PFSK-1 (cell line): ENCODE results near the gene ZEB2.
A peak's percentile ranks its signal among the peaks of the same experiment; 100 is the strongest.

Source experiments
- FOXP2 ChIP-seq: optimal IDR thresholded peaks from 2 replicates; pipeline ENCODE3; 2011; ENCODE audit warnings: borderline replicate concordance, control low read depth, inconsistent platforms; ENCODE audit not compliant: insufficient read depth; ENCODE audit errors: extremely low read length, extremely low read depth
- POLR2AphosphoS5 ChIP-seq: IDR thresholded peaks from 2 replicates; pipeline ENCODE4 v1.6.1; 2012; ENCODE audit warnings: low read depth, mild to moderate bottlenecking, control low read depth, low read length, moderate library complexity
- SIN3A ChIP-seq: IDR thresholded peaks from 2 replicates; pipeline ENCODE4 v1.6.1; 2012; ENCODE audit warnings: mild to moderate bottlenecking, low read length, moderate library complexity, borderline replicate concordance; ENCODE audit not compliant: insufficient read depth
- TAF1 ChIP-seq: IDR thresholded peaks from 2 replicates; pipeline ENCODE4 v1.6.1; 2012; ENCODE audit warnings: low read length, control low read depth, borderline replicate concordance; ENCODE audit not compliant: insufficient read depth
- TF ChIP-seq, protein P1 (sequence below), 2 experiments: IDR thresholded peaks; 2 replicates each; pipeline versions ENCODE4 v1.6.1 to v1.8.0; 2011 to 2012; ENCODE audit warnings: low read depth in 2 of 2, low read length in 2 of 2, control low read depth in 1 of 2, inconsistent platforms in 1 of 2, mild to moderate bottlenecking in 1 of 2, moderate library complexity in 1 of 2; ENCODE audit not compliant: insufficient read depth in 1 of 2

ZEB2 gene

DNA sequence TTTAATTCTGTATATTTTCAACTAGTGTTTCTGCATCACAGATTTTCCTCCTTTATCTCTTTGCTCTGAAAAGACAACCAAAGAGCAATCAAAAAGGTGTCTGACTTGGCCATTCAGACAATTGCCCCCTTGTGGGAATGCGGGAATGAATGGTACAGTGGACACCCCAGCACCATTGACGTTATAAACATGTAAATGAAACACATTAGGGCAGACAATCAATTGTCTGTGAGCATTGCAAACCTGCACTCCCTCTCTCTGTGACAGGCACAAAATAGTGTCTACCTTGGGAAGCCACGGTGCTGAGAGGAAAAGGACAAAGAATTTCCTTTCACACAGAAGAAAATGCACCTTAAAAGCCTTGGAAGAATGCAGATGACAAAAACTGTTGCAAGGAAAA lies 8.0 kb downstream of the ZEB2 start:
- TF ChIP-seq FOXP2, result no peak

- TF ChIP-seq SIN3A (no peak), FOXP2 (no peak), TAF1 (no peak), POLR2AphosphoS5 (no peak)
- TF ChIP-seq, protein P1, sequence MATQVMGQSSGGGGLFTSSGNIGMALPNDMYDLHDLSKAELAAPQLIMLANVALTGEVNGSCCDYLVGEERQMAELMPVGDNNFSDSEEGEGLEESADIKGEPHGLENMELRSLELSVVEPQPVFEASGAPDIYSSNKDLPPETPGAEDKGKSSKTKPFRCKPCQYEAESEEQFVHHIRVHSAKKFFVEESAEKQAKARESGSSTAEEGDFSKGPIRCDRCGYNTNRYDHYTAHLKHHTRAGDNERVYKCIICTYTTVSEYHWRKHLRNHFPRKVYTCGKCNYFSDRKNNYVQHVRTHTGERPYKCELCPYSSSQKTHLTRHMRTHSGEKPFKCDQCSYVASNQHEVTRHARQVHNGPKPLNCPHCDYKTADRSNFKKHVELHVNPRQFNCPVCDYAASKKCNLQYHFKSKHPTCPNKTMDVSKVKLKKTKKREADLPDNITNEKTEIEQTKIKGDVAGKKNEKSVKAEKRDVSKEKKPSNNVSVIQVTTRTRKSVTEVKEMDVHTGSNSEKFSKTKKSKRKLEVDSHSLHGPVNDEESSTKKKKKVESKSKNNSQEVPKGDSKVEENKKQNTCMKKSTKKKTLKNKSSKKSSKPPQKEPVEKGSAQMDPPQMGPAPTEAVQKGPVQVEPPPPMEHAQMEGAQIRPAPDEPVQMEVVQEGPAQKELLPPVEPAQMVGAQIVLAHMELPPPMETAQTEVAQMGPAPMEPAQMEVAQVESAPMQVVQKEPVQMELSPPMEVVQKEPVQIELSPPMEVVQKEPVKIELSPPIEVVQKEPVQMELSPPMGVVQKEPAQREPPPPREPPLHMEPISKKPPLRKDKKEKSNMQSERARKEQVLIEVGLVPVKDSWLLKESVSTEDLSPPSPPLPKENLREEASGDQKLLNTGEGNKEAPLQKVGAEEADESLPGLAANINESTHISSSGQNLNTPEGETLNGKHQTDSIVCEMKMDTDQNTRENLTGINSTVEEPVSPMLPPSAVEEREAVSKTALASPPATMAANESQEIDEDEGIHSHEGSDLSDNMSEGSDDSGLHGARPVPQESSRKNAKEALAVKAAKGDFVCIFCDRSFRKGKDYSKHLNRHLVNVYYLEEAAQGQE (IDR thresholded peaks at IDR 0.05; ENCODE audit: insufficient read depth in 1 of 2, low read depth in 2 of 2, low read length in 2 of 2), result no peak
These were observed 8.6 kb downstream of the ZEB2 start for GRCh38 chr2:144511226-144511810.

GRCh38 chr2:144510294-144510991 lies 9.5 kb downstream of the ZEB2 start:
- TF ChIP-seq TAF1 (no peak), FOXP2 (no peak), POLR2AphosphoS5 (no peak), SIN3A (no peak)
- TF ChIP-seq, protein P1 (IDR thresholded peaks at IDR 0.05; ENCODE audit: insufficient read depth in 1 of 2, low read depth in 2 of 2, low read length in 2 of 2), result no peak

GRCh38 chr2:144509879-144510221 lies 10.1 kb downstream of the ZEB2 start:
- no peak for TF ChIP-seq POLR2AphosphoS5
- TF ChIP-seq FOXP2, result no peak
- TF ChIP-seq, protein P1 (IDR thresholded peaks at IDR 0.05; ENCODE audit: insufficient read depth in 1 of 2, low read depth in 2 of 2, low read length in 2 of 2), result no peak
- TF ChIP-seq TAF1, result no peak
- TF ChIP-seq SIN3A, result no peak

DNA sequence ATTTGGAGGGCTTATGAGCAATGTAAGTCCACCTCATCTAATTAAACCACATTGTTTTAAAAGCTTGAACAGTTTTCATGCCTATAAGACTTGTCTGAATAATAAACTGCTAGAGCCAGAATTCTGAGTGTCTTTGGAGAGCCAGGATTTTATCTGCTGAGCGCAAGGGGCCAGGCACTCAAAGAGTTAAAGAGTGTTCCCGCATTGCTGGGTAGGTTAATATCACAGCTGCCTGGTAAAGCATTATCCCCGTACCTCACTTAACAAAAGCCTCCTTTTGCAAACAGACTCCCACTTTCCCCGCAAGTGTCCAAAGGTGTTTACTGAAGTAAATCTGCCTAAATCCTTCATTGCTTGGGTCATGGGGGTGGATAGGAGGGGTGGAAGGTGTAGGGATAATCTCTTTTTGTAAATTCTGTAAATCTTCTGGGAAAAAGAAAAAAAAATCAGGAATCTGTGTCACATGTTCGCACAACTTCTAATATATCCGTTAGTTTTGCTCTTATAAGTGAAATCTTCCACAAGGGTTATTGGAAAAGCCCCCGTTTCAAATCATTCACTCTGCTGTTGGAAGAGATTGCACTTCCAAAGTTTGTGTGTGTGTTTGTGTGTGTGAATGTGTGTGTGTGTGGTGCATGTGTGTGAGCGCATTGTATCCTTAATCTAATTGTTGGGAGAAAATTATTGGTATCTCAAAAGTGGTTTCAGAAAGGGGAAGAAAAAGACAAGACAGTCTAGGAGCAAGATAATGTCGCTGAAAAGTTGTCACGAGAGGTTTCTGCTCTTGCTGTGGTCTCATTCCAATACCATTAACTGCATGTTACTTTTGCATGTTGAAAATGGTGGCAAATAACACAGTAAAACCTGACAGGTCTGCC lies 10.7 kb downstream of the ZEB2 start:
- peak; percentile 36; the same call in 1 of the 2 replicates for TF ChIP-seq SIN3A
- TF ChIP-seq TAF1, result no peak

GRCh38 chr2:144508172-144508851 lies 11.6 kb downstream of the ZEB2 start:
- TF ChIP-seq FOXP2, result no peak
- TF ChIP-seq, protein P1 (IDR thresholded peaks at IDR 0.05; ENCODE audit: insufficient read depth in 1 of 2, low read depth in 2 of 2, low read length in 2 of 2), result no peak
- TF ChIP-seq POLR2AphosphoS5, result no peak
- no peak for TF ChIP-seq TAF1
- no peak for TF ChIP-seq SIN3A
